Activated CD4-positive, alpha-beta memory T cell treated with anti-CD3 and anti-CD28 coated beads, Interleukin-2, amount 10 ng/mL, durations not matched to agents 7 days and 5 days (primary cell): ENCODE results near the gene PKD2L2. TPM values are rescaled to one million over a fixed set of nuclear protein-coding genes. Genes with fewer than 3 reads are reported as not detected.
"Not testable (repeated sequence)": the region's sequence is repeated elsewhere in the genome, so short reads cannot be mapped to it uniquely, and the experiment has no call there.

Experiments
- CTCF ChIA-PET: fragments of 350-600 bp; sonication (Branson Sonifier 250); formaldehyde crosslinking; loops from one replicate; lab custom pipeline; 2021; ENCODE audit warnings: antibody characterized with exemption, inconsistent platforms; lab: Charles Lee
- POLR2A ChIA-PET: fragments of 350-600 bp; sonication (Branson Sonifier 250); formaldehyde crosslinking; loops from one replicate; lab custom pipeline; 2021; ENCODE audit warnings: antibody characterized with exemption; lab: Charles Lee
- DNase-seq: peaks from one replicate; pipeline ENCODE4 v3.0.0-alpha.2; 2020
- H3K27ac Mint-ChIP-seq: one replicate; pipeline ENCODE4 v1.8.0; 2021; ENCODE audit warnings: mild to moderate bottlenecking, mixed read lengths
- H3K27me3 Mint-ChIP-seq: one replicate; pipeline ENCODE4 v1.8.0; 2021; ENCODE audit warnings: mixed read lengths
- H3K36me3 Mint-ChIP-seq: one replicate; pipeline ENCODE4 v1.8.0; 2021; ENCODE audit warnings: low read depth, mixed read lengths
- H3K4me1 Mint-ChIP-seq: one replicate; pipeline ENCODE4 v1.8.0; 2021; ENCODE audit warnings: mixed read lengths
- H3K4me3 Mint-ChIP-seq: one replicate; pipeline ENCODE4 v1.8.0; 2021; ENCODE audit warnings: mild to moderate bottlenecking, mixed read lengths
- H3K9me3 Mint-ChIP-seq: one replicate; pipeline ENCODE4 v1.8.0; 2021; ENCODE audit warnings: mixed read lengths
- total RNA-seq, 2 experiments: library from RNA; stranded (reverse); gene quantifications; one replicate each; pipeline ENCODE4 v1.2.3, GENCODE V29; 2021

Gene PKD2L2
- total RNA-seq, 2 experiments from 2014 or later, result 0.30 TPM; not detected in 1

GRCh38 chr5:137937994-137938750, 48.9 kb downstream of the PKD2L2 start:
- Mint-ChIP-seq H3K4me1 (peaks cover 13% of the 10 kb centered on the region), H3K9me3 (no peaks in the 10 kb centered on the region), H3K36me3 (peaks cover 50% of the 10 kb centered on the region), H3K27me3 (no peaks in the 10 kb centered on the region), H3K27ac (no peak overlapping the region), H3K4me3 (no peak overlapping the region)
- DNase-seq, result no peak
- ChIA-PET CTCF (no interaction called here), POLR2A (interaction anchor here (1.7 kb wide), 1 partner anchor 14 kb away, joined by 3 read pairs; no protein-coding TSS in a partner anchor)

GRCh38 chr5:137938751-137939143, 49.5 kb downstream of the PKD2L2 start:
- no peak for DNase-seq
- no peak overlapping the region for H3K27ac Mint-ChIP-seq
- H3K27me3 Mint-ChIP-seq, result no peaks in the 10 kb centered on the region
- H3K36me3 Mint-ChIP-seq, result peaks cover 50% of the 10 kb centered on the region
- peaks cover 13% of the 10 kb centered on the region for H3K4me1 Mint-ChIP-seq
- CTCF ChIA-PET, result no interaction called here
- POLR2A ChIA-PET, result interaction anchor here (1.7 kb wide), 1 partner anchor 13 kb away, joined by 3 read pairs; no protein-coding TSS in a partner anchor
- H3K4me3 Mint-ChIP-seq, result no peak overlapping the region
- no peaks in the 10 kb centered on the region for H3K9me3 Mint-ChIP-seq

- Mint-ChIP-seq H3K27ac (no peak overlapping the region), H3K4me3 (no peak overlapping the region), H3K4me1 (peaks cover 13% of the 10 kb centered on the region), H3K9me3 (no peaks in the 10 kb centered on the region), H3K27me3 (no peaks in the 10 kb centered on the region), H3K36me3 (peaks cover 56% of the 10 kb centered on the region)
- ChIA-PET CTCF (no interaction called here), POLR2A (interaction anchor here (1.7 kb wide), 1 partner anchor 13 kb away, joined by 3 read pairs; no protein-coding TSS in a partner anchor)
- DNase-seq, result no peak
These were observed 50.1 kb downstream of the PKD2L2 start for GRCh38 chr5:137939331-137939730.

- H3K27me3 Mint-ChIP-seq, H3K27ac Mint-ChIP-seq, CTCF ChIA-PET, H3K4me1 Mint-ChIP-seq, H3K9me3 Mint-ChIP-seq, H3K4me3 Mint-ChIP-seq, POLR2A ChIA-PET, DNase-seq: not testable (repeated sequence)
- H3K36me3 Mint-ChIP-seq, result peaks cover 86% of the 10 kb centered on the region
These were observed 55.0 kb downstream of the PKD2L2 start for GRCh38 chr5:137944280-137944679.

GRCh38 chr5:137945825-137946224, 56.6 kb downstream of the PKD2L2 start:
- POLR2A ChIA-PET, result no interaction called here
- no peak for DNase-seq
- Mint-ChIP-seq H3K27me3 (no peaks in the 10 kb centered on the region), H3K27ac (no peak overlapping the region), H3K4me3 (no peak overlapping the region), H3K36me3 (peaks cover 82% of the 10 kb centered on the region), H3K4me1 (peaks cover 5% of the 10 kb centered on the region), H3K9me3 (no peaks in the 10 kb centered on the region)
- CTCF ChIA-PET, result interaction anchor here (0.9 kb wide), 1 partner anchor 19 kb away, joined by 3 read pairs; no protein-coding TSS in a partner anchor

GRCh38 chr5:137954131-137954879, 65.0 kb downstream of the PKD2L2 start:
- no peak overlapping the region for H3K4me3 Mint-ChIP-seq

GRCh38 chr5:137957948-137958347, 68.7 kb downstream of the PKD2L2 start:
- CTCF ChIA-PET, result no interaction called here
- no peak for DNase-seq
- no peak overlapping the region for H3K27ac Mint-ChIP-seq
- H3K27me3 Mint-ChIP-seq, result no peaks in the 10 kb centered on the region
- H3K9me3 Mint-ChIP-seq, result no peaks in the 10 kb centered on the region
- peaks cover 52% of the 10 kb centered on the region for H3K36me3 Mint-ChIP-seq
- H3K4me1 Mint-ChIP-seq, result no peaks in the 10 kb centered on the region
- POLR2A ChIA-PET, result no interaction called here
- H3K4me3 Mint-ChIP-seq, result no peak overlapping the region

More at GRCh38 chr5:137954131-137954879, 65.0 kb downstream of the PKD2L2 start:
- Mint-ChIP-seq H3K4me1 (peaks cover 2% of the 10 kb centered on the region), H3K27ac (no peak overlapping the region), H3K27me3 (no peaks in the 10 kb centered on the region), H3K9me3 (no peaks in the 10 kb centered on the region), H3K36me3 (peaks cover 48% of the 10 kb centered on the region)
- no peak for DNase-seq
- CTCF ChIA-PET, result interaction anchor here (0.7 to 1.2 kb wide), 2 partner anchors 212 to 294 kb away, joined by 3 read pairs; no protein-coding TSS in a partner anchor
- POLR2A ChIA-PET, result interaction anchor here (1.0 kb wide), 1 partner anchor 46 kb away, joined by 3 read pairs; no protein-coding TSS in a partner anchor

- Mint-ChIP-seq H3K27ac (no peak overlapping the region), H3K4me1 (no peaks in the 10 kb centered on the region), H3K9me3 (no peaks in the 10 kb centered on the region), H3K27me3 (no peaks in the 10 kb centered on the region), H3K4me3 (no peak overlapping the region), H3K36me3 (peaks cover 46% of the 10 kb centered on the region)
- ChIA-PET CTCF (no interaction called here), POLR2A (no interaction called here)
- no peak for DNase-seq
These were observed 70.2 kb downstream of the PKD2L2 start for GRCh38 chr5:137959488-137959887.

GRCh38 chr5:137960141-137960540, 70.9 kb downstream of the PKD2L2 start:
- no peaks in the 10 kb centered on the region for H3K9me3 Mint-ChIP-seq
- H3K4me3 Mint-ChIP-seq, result no peak overlapping the region
- H3K27me3 Mint-ChIP-seq, result no peaks in the 10 kb centered on the region
- ChIA-PET CTCF (no interaction called here), POLR2A (no interaction called here)
- H3K4me1 Mint-ChIP-seq, result no peaks in the 10 kb centered on the region
- H3K36me3 Mint-ChIP-seq, result peaks cover 49% of the 10 kb centered on the region
- no peak for DNase-seq
- H3K27ac Mint-ChIP-seq, result no peak overlapping the region

GRCh38 chr5:137960819-137961218, 71.6 kb downstream of the PKD2L2 start:
- Mint-ChIP-seq H3K27me3 (no peaks in the 10 kb centered on the region), H3K27ac (no peak overlapping the region), H3K4me1 (no peaks in the 10 kb centered on the region), H3K4me3 (no peak overlapping the region), H3K36me3 (peaks cover 52% of the 10 kb centered on the region), H3K9me3 (no peaks in the 10 kb centered on the region)
- DNase-seq, result no peak
- ChIA-PET POLR2A (no interaction called here), CTCF (no interaction called here)

GRCh38 chr5:137970384-137970783, 81.1 kb downstream of the PKD2L2 start:
- DNase-seq, H3K9me3 Mint-ChIP-seq, CTCF ChIA-PET, H3K27me3 Mint-ChIP-seq, H3K4me3 Mint-ChIP-seq, H3K4me1 Mint-ChIP-seq, POLR2A ChIA-PET, H3K27ac Mint-ChIP-seq: not testable (repeated sequence)
- H3K36me3 Mint-ChIP-seq, result peaks cover 44% of the 10 kb centered on the region

GRCh38 chr5:137975208-137975607, 86.0 kb downstream of the PKD2L2 start:
- Mint-ChIP-seq H3K27me3 (no peaks in the 10 kb centered on the region), H3K4me3 (no peak overlapping the region), H3K36me3 (peaks cover 57% of the 10 kb centered on the region), H3K4me1 (no peaks in the 10 kb centered on the region), H3K9me3 (peaks cover 6% of the 10 kb centered on the region), H3K27ac (no peak overlapping the region)
- ChIA-PET POLR2A (no interaction called here), CTCF (no interaction called here)
- DNase-seq, result no peak

- no peak overlapping the region for H3K4me3 Mint-ChIP-seq
- H3K9me3 Mint-ChIP-seq, result no peaks in the 10 kb centered on the region
- H3K27me3 Mint-ChIP-seq, result no peaks in the 10 kb centered on the region
- no peak overlapping the region for H3K27ac Mint-ChIP-seq
- CTCF ChIA-PET, result interaction anchor here (0.6 to 1.2 kb wide), 2 partner anchors 44 to 130 kb away, joined by 3 read pairs; partner anchors contain the start of gene FAM13B
- DNase-seq, result no peak
- H3K4me1 Mint-ChIP-seq, result no peaks in the 10 kb centered on the region
- H3K36me3 Mint-ChIP-seq, result peaks cover 39% of the 10 kb centered on the region
- POLR2A ChIA-PET, result no interaction called here
These were observed 100.2 kb downstream of the PKD2L2 start for GRCh38 chr5:137989419-137989818.
